MM.1S (cell line): ENCODE results near the gene ERC2.

ENCODE experiments used
- DNase-seq: peaks from one replicate; pipeline ENCODE4 v3.0.0-alpha.2; 2015
- H2AFZ ChIP-seq: fragments of 300-600 bp; sonication (generic); 2 replicates; pipeline ENCODE4 v1.6.0; 2016; ENCODE audit warnings: antibody characterized with exemption, low read length
- H3F3A ChIP-seq: fragments of 300-600 bp; sonication (generic); 2 replicates; pipeline ENCODE4 v1.6.1; 2016; ENCODE audit warnings: mild to moderate bottlenecking, antibody characterized with exemption, low read length, moderate library complexity, mixed read lengths; ENCODE audit not compliant: insufficient read depth
- H3K27ac ChIP-seq: fragments of 300-600 bp; sonication (generic); 2 replicates; pipeline ENCODE4 v1.5.1; 2016; ENCODE audit warnings: mild to moderate bottlenecking, low read length
- H3K27me3 ChIP-seq: fragments of 300-600 bp; sonication (generic); replicated peaks from 2 replicates; pipeline ENCODE4 v1.6.0; 2016; ENCODE audit warnings: low read length; ENCODE audit not compliant: insufficient read depth
- H3K36me3 ChIP-seq: fragments of 300-600 bp; sonication (generic); replicated peaks from 2 replicates; pipeline ENCODE4 v1.6.1; 2016; ENCODE audit warnings: mild to moderate bottlenecking, low read length, mixed read lengths; ENCODE audit not compliant: insufficient read depth
- H3K4me1 ChIP-seq: fragments of 300-600 bp; sonication (generic); 2 replicates; pipeline ENCODE4 v1.6.1; 2016; ENCODE audit warnings: low read length, mixed read lengths
- H3K4me2 ChIP-seq: fragments of 300-600 bp; sonication (generic); 2 replicates; pipeline ENCODE4 v1.6.0; 2016; ENCODE audit warnings: low read depth, low read length
- H3K4me3 ChIP-seq: fragments of 300-600 bp; sonication (generic); 2 replicates; pipeline ENCODE4 v1.5.1; 2016; ENCODE audit warnings: low read length, mixed read lengths
- H3K79me2 ChIP-seq: fragments of 300-600 bp; sonication (generic); 2 replicates; pipeline ENCODE4 v1.6.1; 2016; ENCODE audit warnings: mixed run types, low read length, mixed read lengths
- H3K9ac ChIP-seq: fragments of 300-600 bp; sonication (generic); 2 replicates; pipeline ENCODE4 v1.6.1; 2016; ENCODE audit warnings: low read length, mixed read lengths
- H3K9me2 ChIP-seq: fragments of 300-600 bp; sonication (generic); replicated peaks from 2 replicates; pipeline ENCODE4 v1.6.1; 2016; ENCODE audit warnings: mild to moderate bottlenecking, low read length, mixed read lengths; ENCODE audit not compliant: insufficient read depth
- H3K9me3 ChIP-seq: fragments of 300-600 bp; sonication (generic); replicated peaks from 2 replicates; pipeline ENCODE4 v1.6.1; 2016; ENCODE audit warnings: mild to moderate bottlenecking, low read length, mixed read lengths; ENCODE audit not compliant: insufficient read depth
- H4K20me1 ChIP-seq: fragments of 300-600 bp; sonication (generic); 2 replicates; pipeline ENCODE4 v1.6.1; 2016; ENCODE audit warnings: mild to moderate bottlenecking, low read length, moderate library complexity, mixed read lengths; ENCODE audit not compliant: insufficient read depth
- EZH2 ChIP-seq: fragments of 300-600 bp; sonication (generic); optimal IDR thresholded peaks from 2 replicates; pipeline ENCODE3; 2017; ENCODE audit warnings: low read depth, mild to moderate bottlenecking, antibody characterized with exemption, low read length, mixed read lengths
- EZH2phosphoT487 ChIP-seq: fragments of 300-600 bp; sonication (generic); IDR thresholded peaks from 2 replicates; pipeline ENCODE4 v1.6.1; 2018; ENCODE audit warnings: antibody characterized with exemption, low read length
- TF ChIP-seq, protein P1 (sequence below): fragments of 300-600 bp; sonication (generic); IDR thresholded peaks from 2 replicates; pipeline ENCODE4 v1.5.1; 2016; ENCODE audit warnings: antibody characterized with exemption, low read length, mixed read lengths

Gene ERC2

DNA sequence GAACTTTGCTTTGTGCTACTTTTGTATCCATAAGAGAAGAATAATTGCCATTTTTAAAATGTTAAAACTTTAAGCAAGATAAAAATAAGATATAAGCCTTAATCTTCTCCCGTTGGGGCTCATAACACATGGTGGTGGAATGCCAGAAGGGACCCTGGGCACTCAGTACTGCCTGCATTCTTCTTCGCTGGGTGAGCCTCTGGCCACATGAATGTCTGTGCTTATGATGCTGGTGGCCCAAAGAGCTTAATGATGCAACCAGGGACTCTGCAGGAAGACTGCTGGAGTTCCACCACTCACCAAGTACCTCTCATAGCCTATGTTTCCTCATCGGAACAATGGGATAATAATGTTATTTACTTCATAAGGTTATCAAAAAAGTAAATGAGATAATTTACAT is 103.6 kb downstream of the ERC2 start:
- no peak overlapping the region for H3K4me3 ChIP-seq
- no peaks in the 10 kb centered on the region for H3K9me3 ChIP-seq
- H2AFZ ChIP-seq: no peak overlapping the region
- no peak overlapping the region for H3K9ac ChIP-seq
- no peak overlapping the region for H3K4me2 ChIP-seq
- no peaks in the 10 kb centered on the region for H3K79me2 ChIP-seq
- TF ChIP-seq EZH2phosphoT487 (no peak), EZH2 (no peak)
- TF ChIP-seq, protein P1, sequence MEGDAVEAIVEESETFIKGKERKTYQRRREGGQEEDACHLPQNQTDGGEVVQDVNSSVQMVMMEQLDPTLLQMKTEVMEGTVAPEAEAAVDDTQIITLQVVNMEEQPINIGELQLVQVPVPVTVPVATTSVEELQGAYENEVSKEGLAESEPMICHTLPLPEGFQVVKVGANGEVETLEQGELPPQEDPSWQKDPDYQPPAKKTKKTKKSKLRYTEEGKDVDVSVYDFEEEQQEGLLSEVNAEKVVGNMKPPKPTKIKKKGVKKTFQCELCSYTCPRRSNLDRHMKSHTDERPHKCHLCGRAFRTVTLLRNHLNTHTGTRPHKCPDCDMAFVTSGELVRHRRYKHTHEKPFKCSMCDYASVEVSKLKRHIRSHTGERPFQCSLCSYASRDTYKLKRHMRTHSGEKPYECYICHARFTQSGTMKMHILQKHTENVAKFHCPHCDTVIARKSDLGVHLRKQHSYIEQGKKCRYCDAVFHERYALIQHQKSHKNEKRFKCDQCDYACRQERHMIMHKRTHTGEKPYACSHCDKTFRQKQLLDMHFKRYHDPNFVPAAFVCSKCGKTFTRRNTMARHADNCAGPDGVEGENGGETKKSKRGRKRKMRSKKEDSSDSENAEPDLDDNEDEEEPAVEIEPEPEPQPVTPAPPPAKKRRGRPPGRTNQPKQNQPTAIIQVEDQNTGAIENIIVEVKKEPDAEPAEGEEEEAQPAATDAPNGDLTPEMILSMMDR: no peak
- H3K4me1 ChIP-seq: no peaks in the 10 kb centered on the region
- H3K36me3 ChIP-seq: no peaks in the 10 kb centered on the region
- DNase-seq: no peak
- H3K27me3 ChIP-seq: no peaks in the 10 kb centered on the region
- H3K27ac ChIP-seq: no peak overlapping the region
- H4K20me1 ChIP-seq: no peaks in the 10 kb centered on the region
- no peaks in the 10 kb centered on the region for H3F3A ChIP-seq
- no peaks in the 10 kb centered on the region for H3K9me2 ChIP-seq

DNA sequence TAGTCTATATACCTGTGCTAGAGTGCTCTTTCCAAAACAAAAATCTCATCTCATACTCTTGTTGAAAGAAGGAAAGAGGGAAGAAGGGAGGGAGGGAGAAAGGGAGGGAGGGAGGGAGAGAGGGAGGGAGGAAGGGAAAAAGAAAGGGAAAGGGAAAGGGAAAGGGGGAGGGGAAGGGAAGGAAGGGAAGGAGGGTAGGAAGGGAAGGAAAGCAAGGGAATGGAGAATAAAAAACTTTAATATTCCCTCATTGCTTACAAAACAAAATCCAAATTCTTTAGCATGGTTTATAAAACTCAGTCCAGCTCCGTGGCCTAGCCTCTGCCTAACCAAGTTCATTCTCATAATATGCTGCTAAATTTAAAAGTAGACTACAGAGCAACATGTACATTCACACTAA is 104.5 kb downstream of the ERC2 start:
- H3K27me3 ChIP-seq: no peaks in the 10 kb centered on the region
- H3K9me2 ChIP-seq: no peaks in the 10 kb centered on the region
- H3K79me2 ChIP-seq: no peaks in the 10 kb centered on the region
- no peaks in the 10 kb centered on the region for H3F3A ChIP-seq
- no peak overlapping the region for H2AFZ ChIP-seq
- H3K4me2 ChIP-seq: no peak overlapping the region
- H3K9me3 ChIP-seq: no peaks in the 10 kb centered on the region
- no peaks in the 10 kb centered on the region for H4K20me1 ChIP-seq
- DNase-seq: no peak
- no peak overlapping the region for H3K9ac ChIP-seq
- no peak overlapping the region for H3K27ac ChIP-seq
- H3K4me3 ChIP-seq: no peak overlapping the region
- no peaks in the 10 kb centered on the region for H3K36me3 ChIP-seq
- H3K4me1 ChIP-seq: no peaks in the 10 kb centered on the region
- TF ChIP-seq, protein P1: no peak
- TF ChIP-seq EZH2phosphoT487: no peak
- TF ChIP-seq EZH2: no peak

DNA sequence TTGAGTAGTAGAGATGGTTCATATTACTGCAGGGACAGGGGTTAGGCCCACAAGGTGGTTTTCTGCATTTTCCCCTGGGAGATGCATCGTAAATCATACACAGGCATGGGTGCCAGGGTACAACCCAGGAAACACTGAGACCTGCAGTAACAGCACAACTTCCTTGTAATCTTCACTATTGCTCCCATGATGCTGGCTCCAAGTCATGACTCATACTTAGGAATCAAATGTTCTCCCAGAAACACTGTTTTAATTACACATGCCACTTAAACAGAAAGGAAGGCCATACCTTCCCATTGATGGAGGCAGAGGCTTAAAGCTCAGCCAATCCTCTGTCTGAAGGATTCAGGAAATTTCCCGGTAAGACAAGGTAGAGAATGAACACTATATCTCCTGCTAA is 106.5 kb downstream of the ERC2 start:
- H3K79me2 ChIP-seq: no peaks in the 10 kb centered on the region
- H2AFZ ChIP-seq: no peak overlapping the region
- no peaks in the 10 kb centered on the region for H3K9me2 ChIP-seq
- no peaks in the 10 kb centered on the region for H3K4me1 ChIP-seq
- no peaks in the 10 kb centered on the region for H3K9me3 ChIP-seq
- no peaks in the 10 kb centered on the region for H3K36me3 ChIP-seq
- no peaks in the 10 kb centered on the region for H3F3A ChIP-seq
- no peaks in the 10 kb centered on the region for H3K27me3 ChIP-seq
- no peak for TF ChIP-seq EZH2phosphoT487
- TF ChIP-seq EZH2: no peak
- TF ChIP-seq, protein P1: no peak
- no peak overlapping the region for H3K4me3 ChIP-seq
- no peak overlapping the region for H3K27ac ChIP-seq
- H3K4me2 ChIP-seq: no peak overlapping the region
- no peak overlapping the region for H3K9ac ChIP-seq
- no peak for DNase-seq
- no peaks in the 10 kb centered on the region for H4K20me1 ChIP-seq
